HG03521 (cell line): ENCODE measurements around the gene POTED.
"Not testable (repeated sequence)": the region's sequence is repeated elsewhere in the genome, so short reads cannot be mapped to it uniquely, and the experiment has no call there.

ENCODE experiments used
- ATAC-seq: cut with Tn5 transposase; IDR thresholded peaks from one replicate; pipeline ENCODE4 v1.9.1; 2021; ENCODE audit warnings: mild to moderate bottlenecking, moderate library complexity; ENCODE audit not compliant: unreplicated experiment

The POTED gene

DNA sequence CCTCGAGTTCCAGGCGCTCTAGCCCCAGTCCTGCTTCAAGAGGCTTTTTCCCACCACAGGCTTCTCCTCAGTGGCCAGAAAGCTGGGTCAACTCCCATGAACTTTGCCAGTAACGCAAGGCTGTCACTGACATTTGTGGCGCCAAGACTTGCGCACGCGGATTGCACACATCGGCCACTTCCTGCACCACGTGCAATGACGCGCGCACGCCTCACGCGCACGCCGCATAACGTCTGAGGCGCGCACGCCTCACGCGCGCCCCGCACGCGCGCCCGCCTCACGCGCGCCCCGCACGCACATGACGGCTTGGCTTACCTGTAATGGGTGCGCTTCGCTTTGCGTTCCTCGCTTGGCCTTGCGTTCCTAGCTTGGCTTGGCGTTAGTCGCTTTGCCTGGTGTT lies at the start of gene POTED:
Gene POTED (plus strand): TSS at position 301 of the 400 bp plus-strand sequence. CDS start 452 bp downstream, outside the sequence.
- not testable (repeated sequence) for ATAC-seq

GRCh38 chr21:13650101-13650500 lies 40.5 kb downstream of the POTED start:
- ATAC-seq, result not testable (repeated sequence)

DNA sequence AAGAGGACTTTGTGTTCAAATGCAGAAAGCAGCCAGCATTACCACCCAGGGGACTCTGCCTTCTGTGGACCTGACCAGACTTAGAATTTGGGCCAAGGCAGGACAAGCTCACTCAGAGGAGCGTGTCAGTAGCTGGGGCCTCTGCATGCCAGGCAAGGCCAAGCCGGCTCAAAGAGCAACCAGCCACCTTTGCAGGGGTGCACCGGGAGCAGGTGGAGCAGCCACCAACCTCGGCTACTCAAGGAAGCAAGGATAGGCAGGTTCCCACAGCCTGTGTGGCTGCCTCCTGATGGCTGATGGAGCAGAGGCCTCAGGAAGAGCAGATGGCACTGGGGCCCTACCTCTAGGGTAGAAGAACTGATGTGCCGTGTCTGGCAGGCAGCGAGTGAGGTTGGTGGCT lies 42.2 kb downstream of the POTED start:
- ATAC-seq, result not testable (repeated sequence)
